ENCODE measurements around the gene MBTPS1.

DNA sequence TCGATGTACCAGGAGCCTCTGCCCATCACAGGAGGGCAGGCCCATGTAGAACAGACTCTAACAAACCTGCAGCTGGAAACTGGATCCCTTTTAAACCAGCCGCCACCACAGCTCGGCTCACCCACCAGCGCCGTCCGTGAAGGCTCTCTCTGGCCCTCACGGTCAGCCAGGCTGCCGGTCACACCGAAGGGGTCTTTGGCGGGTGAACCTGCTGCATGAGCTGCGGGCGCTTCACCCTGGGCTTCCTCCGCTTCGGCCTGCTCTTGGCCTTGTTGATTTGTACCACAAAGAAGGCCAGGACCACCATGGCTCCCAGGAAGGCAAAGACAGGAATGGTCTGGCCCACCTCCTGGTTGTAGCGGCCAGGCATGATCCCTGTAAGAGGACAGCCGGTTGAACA is 62.5 kb downstream of the MBTPS1 start:
- TF ChIP-seq, protein P1, sequence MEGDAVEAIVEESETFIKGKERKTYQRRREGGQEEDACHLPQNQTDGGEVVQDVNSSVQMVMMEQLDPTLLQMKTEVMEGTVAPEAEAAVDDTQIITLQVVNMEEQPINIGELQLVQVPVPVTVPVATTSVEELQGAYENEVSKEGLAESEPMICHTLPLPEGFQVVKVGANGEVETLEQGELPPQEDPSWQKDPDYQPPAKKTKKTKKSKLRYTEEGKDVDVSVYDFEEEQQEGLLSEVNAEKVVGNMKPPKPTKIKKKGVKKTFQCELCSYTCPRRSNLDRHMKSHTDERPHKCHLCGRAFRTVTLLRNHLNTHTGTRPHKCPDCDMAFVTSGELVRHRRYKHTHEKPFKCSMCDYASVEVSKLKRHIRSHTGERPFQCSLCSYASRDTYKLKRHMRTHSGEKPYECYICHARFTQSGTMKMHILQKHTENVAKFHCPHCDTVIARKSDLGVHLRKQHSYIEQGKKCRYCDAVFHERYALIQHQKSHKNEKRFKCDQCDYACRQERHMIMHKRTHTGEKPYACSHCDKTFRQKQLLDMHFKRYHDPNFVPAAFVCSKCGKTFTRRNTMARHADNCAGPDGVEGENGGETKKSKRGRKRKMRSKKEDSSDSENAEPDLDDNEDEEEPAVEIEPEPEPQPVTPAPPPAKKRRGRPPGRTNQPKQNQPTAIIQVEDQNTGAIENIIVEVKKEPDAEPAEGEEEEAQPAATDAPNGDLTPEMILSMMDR (conservative IDR thresholded peaks at IDR 0.05 in 1 of 2, IDR thresholded peaks at IDR 0.05 in 1 of 2; ENCODE audit: low read depth in 1 of 2, low read length in 2 of 2) = no peak
- no peak for TF ChIP-seq EZH2 (IDR thresholded peaks at IDR 0.05; ENCODE audit: low read length, missing control alignments)

All from fibroblast of lung (primary cell).